Middle frontal gyrus (tissue), 1 donor: ENCODE results near the gene SCMH1.
"Not testable (repeated sequence)": the region's sequence is repeated elsewhere in the genome, so short reads cannot be mapped to it uniquely, and the experiment has no call there.

Experiments
- DNase-seq: peaks from one replicate; pipeline ENCODE4 v3.0.0-alpha.2; 2015; ENCODE audit warnings: low spot score; ENCODE audit errors: extremely low spot score

Gene SCMH1

GRCh38 chr1:41215623-41216022, 26.5 kb downstream of the SCMH1 start:
- no peak for DNase-seq

GRCh38 chr1:41213341-41213740, 28.8 kb downstream of the SCMH1 start:
- DNase-seq = no peak

DNA sequence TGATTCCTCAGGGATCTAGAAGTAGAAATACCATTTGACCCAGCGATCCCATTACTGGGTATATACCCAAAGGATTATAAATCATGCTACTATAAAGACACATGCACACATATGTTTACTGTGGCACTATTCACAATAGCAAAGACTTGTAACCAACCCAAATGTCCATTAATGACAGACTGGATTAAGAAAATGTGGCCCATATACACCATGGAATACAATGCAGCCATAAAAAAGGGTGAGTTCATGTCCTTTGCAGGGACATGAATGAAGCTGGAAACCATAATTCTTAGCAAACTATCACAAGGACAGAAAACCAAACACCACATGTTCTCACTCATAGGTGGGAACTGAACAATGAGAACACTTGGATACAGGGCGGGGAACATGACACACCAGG, 30.5 kb downstream of the SCMH1 start:
- not testable (repeated sequence) for DNase-seq

GRCh38 chr1:41207053-41207452, 35.1 kb downstream of the SCMH1 start:
- not testable (repeated sequence) for DNase-seq

- no peak for DNase-seq
Observed at GRCh38 chr1:41200728-41201127, 41.4 kb downstream of the SCMH1 start.

DNA sequence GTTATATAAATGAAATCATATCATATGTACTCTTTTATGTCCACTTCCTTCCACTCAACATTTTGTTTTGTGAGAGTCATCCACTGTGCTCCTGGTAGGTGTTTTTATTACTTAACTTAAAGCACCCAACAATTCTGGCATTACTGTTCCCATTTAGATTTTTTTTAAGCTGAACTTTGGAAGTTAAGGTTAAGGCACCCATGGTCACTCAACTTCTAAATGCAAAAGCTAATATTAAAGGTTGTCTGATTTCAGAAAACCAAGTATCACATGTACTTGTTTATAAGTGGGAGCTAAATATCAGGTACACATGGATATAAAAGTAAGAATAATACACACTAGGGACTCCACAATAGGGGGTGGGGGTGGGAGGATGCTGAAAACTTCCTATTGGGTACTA, 42.7 kb downstream of the SCMH1 start:
- DNase-seq = no peak

- no peak for DNase-seq
Observed at GRCh38 chr1:41192456-41193178, 49.5 kb downstream of the SCMH1 start.

DNA sequence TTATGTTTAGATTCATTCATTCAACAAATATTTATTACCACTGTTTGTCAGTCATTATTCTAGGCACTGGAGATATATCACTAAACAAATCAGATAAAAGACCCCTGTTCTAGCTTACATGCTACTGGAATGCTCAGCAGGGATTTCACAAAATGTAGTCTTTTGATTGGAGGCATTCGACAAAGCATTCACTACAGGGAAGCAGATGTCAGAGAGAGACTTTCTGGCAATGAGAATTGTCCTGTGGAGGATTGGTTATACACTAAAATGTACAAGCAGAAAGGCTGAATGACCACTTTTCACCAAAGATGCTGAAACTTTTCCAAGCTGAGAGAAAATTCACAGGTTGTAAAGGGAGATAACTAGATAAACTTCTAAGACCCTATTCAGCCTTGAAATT, 57.7 kb downstream of the SCMH1 start:
- DNase-seq = no peak

- not testable (repeated sequence) for DNase-seq
Observed at GRCh38 chr1:41178230-41178629, 63.9 kb downstream of the SCMH1 start.

- no peak for DNase-seq
Observed at GRCh38 chr1:41175546-41175945, 66.6 kb downstream of the SCMH1 start.

DNA sequence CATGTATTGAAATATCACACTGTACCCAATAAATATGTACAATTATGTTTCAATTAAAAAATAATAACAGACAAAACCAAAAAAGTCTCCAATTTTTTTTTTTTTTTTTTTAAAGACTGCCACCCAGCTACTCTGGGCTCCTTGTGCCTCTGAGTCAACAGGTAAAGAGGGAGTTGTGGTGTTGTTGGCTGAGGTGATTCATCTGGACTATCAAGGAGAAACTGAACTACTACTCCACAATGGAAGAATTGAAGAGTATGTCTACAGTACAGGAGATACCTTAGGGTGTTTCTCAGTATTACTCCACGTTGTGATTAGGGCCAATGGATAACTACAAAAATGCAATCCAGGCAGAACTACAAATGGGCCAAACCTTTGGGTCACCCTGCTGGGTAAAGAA, 67.9 kb downstream of the SCMH1 start:
- DNase-seq = no peak

- DNase-seq = no peak
Observed at GRCh38 chr1:41173651-41174050, 68.5 kb downstream of the SCMH1 start.

GRCh38 chr1:41171266-41171874, 70.7 kb downstream of the SCMH1 start:
- DNase-seq = no peak

- DNase-seq = no peak
Observed at GRCh38 chr1:41169799-41170180, 72.3 kb downstream of the SCMH1 start.

DNA sequence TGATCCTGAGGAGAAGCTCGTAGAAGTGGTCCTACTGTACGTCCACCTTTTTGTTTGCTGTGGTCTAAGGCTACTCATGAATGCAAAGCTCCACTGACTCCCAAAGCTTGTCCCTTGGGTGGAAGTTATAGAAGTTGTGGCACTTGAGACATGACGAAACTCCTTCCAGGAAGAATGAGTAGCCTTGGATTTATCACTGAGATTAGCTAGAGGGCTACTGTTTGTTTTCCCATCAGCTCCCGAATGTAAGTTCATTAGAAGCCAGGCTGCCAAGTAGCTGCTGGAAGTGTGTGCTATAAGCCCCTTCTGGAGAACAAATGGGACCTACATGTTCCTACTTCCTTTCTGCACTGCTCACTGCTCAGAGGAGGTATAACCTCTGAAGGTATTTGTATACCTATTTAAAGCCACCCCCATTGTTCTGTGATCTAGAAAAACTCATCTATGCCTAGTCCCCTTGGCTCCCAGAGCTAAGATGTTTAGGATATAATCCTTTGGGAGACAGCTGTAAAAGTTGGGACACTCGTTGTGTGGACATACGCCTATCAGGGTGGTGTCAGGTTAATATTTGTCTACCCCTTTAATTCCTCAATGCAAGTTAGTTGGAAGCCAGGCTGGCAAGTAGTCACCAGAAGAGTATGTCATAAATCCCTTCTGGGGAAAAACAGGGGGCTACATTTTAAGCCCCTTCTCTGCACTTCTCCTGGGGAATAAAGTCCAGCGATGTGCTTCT, 72.9 kb downstream of the SCMH1 start:
- DNase-seq = no peak

DNA sequence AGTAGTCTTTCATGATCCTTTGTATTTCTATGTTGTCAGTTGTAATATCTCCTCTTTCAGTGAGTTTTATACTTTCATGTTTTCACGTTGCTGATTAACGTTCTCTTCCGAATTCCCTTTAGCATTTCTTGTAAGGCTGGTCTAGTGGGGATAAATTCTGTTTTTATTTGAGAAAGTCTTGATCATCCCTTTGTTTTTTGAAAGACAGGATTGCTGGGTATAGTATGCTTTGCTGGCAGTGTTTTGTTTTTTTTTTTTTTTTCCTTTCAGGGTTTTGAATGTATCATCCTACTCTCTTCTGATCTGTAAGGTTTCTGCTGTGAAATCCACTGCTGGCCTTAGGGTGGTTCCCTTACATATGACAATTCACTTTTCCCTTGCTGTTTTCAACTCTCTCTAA, 74.4 kb downstream of the SCMH1 start:
- no peak for DNase-seq

DNA sequence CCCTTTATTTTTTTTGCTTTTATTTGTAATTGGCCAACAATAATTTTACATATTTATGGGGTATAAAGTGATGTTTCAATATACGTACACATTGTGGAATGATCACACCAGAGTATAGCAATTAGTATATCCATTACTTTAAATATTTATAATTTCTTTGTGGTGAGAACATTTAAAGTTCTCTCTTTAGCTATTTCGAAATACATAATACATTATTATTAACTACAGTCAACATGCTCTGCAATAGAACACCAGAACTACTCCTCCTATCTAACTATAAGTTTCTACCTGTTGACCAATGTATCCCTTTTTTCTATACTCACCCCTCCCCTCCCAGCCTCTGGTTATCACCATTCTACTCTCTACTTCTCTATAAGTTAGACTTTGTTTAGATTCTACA, 77.4 kb downstream of the SCMH1 start:
- no peak for DNase-seq

GRCh38 chr1:41162441-41162840, 79.7 kb downstream of the SCMH1 start:
- no peak for DNase-seq

DNA sequence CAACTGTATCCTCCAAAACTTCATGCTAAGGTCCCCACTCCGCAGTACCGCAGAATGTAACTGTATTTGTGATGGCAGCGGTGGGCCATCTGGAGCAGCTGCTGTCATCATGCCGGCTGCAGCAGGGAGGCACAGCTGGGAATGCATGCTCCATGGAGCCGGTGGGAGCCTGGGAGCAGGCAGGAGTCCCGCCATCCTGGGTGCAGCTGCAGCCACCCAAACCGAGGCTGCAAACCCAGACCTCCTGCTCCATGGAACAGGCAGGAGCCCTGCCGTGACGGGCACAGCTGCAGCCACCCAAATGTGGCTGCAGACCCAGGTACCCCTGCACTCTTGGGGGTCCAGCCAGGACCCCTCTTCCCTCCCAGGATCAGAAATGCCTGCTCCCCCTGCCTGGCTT, 80.3 kb downstream of the SCMH1 start:
- no peak for DNase-seq

DNA sequence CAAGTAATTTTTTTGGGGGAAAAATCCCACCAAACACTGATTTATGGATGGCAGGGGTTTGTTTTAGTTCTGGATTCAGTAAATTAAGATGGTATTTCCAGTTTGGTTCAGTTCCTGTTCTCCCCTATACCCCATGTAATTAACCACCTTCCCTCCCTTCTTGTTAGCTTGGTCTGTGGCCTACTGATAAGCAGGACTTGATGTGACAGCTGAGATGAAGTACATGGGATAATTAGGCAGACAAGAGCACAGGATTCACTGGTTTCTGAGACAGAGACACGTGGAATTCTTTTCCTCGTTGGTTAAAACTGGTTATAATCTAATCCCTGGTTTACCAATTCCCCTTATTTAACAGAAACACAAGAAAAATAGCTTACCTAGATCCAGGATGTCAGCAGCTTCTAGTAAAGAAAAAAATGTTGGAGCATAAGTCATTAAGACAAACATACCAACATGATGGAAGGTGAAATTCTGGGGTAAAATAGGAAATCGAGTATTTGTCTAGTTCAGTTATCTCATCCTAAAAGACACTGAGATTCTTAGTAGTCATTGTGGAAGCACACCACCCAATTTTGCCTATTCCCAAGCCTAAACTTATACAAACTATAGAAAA, 81.5 kb downstream of the SCMH1 start:
- no peak for DNase-seq

GRCh38 chr1:41158966-41159365, 83.1 kb downstream of the SCMH1 start:
- no peak for DNase-seq
